Measurements from ENCODE around the gene TRIM2.

Gene TRIM2

DNA sequence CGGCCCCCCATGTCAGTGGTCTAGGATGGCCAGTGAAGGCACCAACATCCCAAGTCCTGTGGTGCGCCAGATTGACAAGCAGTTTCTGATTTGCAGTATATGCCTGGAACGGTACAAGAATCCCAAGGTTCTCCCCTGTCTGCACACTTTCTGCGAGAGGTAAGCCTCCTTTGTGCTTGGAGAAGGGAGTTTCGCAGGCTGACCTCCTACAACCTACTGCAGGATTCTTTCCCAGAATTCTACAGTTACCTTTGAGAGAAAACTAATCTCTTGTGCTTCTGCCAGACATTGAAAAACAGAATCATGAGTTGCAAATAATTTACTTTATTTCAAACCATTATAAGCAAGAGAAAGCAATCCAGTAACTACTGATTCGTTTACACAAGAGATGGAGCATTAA lies 66.1 kb downstream of the TRIM2 start:
- Histone ChIP-seq H3K4me1 (ENCODE audit: control insufficient read depth, insufficient read depth, low read length) (no peaks in the 10 kb centered on the region), H3K27me3 (ENCODE audit: control insufficient read depth, insufficient read depth, low read length, poor library complexity, severe bottlenecking) (no peaks in the 10 kb centered on the region), H3K27ac (ENCODE audit: insufficient read depth, low read depth, low read length, poor library complexity, severe bottlenecking) (no peak overlapping the region), H3K4me3 (ENCODE audit: insufficient read depth, low read depth, low read length) (no peak overlapping the region), H3K9me3 (ENCODE audit: control insufficient read depth, low read length) (no peaks in the 10 kb centered on the region), H3K36me3 (ENCODE audit: control insufficient read depth, insufficient read depth, low read length) (no peaks in the 10 kb centered on the region)
- 91 to 92% methylated on average over 6 of the region's 6 CpGs for WGBS, 2 experiments

DNA sequence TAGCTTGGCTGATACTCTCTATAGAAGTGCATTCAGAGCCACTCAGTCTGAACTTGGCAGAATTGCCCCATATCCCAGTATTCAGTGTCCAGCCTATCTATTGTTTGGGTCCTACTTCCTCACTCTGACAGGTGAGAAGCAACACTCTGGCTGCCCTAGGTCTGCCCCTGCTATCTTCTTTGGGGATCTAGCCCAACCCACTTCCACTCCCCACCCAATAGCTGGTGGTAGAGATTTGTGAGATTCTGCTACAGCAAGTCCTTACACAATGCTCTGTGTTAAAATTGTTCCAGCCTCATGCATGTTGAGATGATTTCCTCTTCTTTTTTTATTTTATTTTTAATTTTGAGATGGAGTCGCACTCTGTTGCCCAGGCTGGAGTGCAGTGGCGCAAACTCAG lies 67.6 kb downstream of the TRIM2 start:
- H3K36me3 ChIP-seq (ENCODE audit: control insufficient read depth, insufficient read depth, low read length): peaks cover 6% of the 10 kb centered on the region
- no peak overlapping the region for H3K4me3 ChIP-seq (ENCODE audit: insufficient read depth, low read depth, low read length)
- H3K4me1 ChIP-seq (ENCODE audit: control insufficient read depth, insufficient read depth, low read length): no peaks in the 10 kb centered on the region
- no peaks in the 10 kb centered on the region for H3K27me3 ChIP-seq (ENCODE audit: control insufficient read depth, insufficient read depth, low read length, poor library complexity, severe bottlenecking)
- no peaks in the 10 kb centered on the region for H3K9me3 ChIP-seq (ENCODE audit: control insufficient read depth, low read length)
- 97 to 98% methylated on average over 2 of the region's 2 CpGs for WGBS, 2 experiments
- H3K27ac ChIP-seq (ENCODE audit: insufficient read depth, low read depth, low read length, poor library complexity, severe bottlenecking): no peak overlapping the region

DNA sequence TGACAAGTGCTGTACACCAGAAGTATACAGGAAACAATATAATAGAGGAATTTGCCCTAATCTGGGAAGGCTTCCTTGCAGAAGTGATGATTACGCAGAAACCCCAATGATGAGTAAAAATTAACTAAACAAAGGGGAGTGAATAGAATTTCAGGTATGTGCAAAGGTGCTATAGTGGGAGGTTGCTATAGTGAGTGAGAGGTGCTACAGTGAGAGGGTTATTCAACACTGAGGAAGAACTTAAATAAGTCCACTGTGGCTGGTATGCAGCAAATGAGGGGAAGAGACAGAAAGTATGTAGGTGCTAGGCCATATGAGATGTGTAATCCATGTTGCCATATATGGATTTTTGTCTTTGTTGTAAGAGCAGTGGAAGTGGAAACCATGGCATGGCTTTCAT lies 69.5 kb downstream of the TRIM2 start:
- Histone ChIP-seq H3K4me3 (ENCODE audit: insufficient read depth, low read depth, low read length) (no peak overlapping the region), H3K27ac (ENCODE audit: insufficient read depth, low read depth, low read length, poor library complexity, severe bottlenecking) (no peak overlapping the region), H3K36me3 (ENCODE audit: control insufficient read depth, insufficient read depth, low read length) (peaks cover 6% of the 10 kb centered on the region), H3K27me3 (ENCODE audit: control insufficient read depth, insufficient read depth, low read length, poor library complexity, severe bottlenecking) (no peaks in the 10 kb centered on the region), H3K9me3 (ENCODE audit: control insufficient read depth, low read length) (no peaks in the 10 kb centered on the region), H3K4me1 (ENCODE audit: control insufficient read depth, insufficient read depth, low read length) (no peaks in the 10 kb centered on the region)
- 98 to 100% methylated on average over 1 of the region's 1 CpG for WGBS, 2 experiments

DNA sequence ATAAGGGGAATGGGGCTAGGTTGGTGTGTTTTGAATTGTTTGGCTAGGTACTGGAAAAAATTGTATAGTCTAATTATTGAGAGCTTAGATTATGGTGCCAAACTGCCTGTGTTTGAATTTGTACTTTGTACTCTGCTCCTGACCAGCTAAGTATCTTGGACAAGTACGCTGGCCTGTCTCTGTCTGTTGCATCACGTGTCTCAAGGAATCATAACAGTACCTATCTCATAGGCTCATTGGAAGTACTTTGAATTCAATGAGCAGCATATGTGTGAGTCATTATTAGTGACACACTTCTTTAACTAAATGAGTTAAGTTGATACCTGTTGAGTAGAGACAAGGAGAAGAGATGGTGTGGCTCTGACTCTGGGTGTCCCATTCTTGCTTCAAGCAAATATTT lies 70.7 kb downstream of the TRIM2 start:
- H3K36me3 ChIP-seq (ENCODE audit: control insufficient read depth, insufficient read depth, low read length): peaks cover 6% of the 10 kb centered on the region
- H3K4me3 ChIP-seq (ENCODE audit: insufficient read depth, low read depth, low read length): no peak overlapping the region
- 100% methylated on average over 2 of the region's 2 CpGs for WGBS, 2 experiments
- H3K9me3 ChIP-seq (ENCODE audit: control insufficient read depth, low read length): no peaks in the 10 kb centered on the region
- H3K27me3 ChIP-seq (ENCODE audit: control insufficient read depth, insufficient read depth, low read length, poor library complexity, severe bottlenecking): no peaks in the 10 kb centered on the region
- H3K27ac ChIP-seq (ENCODE audit: insufficient read depth, low read depth, low read length, poor library complexity, severe bottlenecking): no peak overlapping the region
- no peaks in the 10 kb centered on the region for H3K4me1 ChIP-seq (ENCODE audit: control insufficient read depth, insufficient read depth, low read length)

DNA sequence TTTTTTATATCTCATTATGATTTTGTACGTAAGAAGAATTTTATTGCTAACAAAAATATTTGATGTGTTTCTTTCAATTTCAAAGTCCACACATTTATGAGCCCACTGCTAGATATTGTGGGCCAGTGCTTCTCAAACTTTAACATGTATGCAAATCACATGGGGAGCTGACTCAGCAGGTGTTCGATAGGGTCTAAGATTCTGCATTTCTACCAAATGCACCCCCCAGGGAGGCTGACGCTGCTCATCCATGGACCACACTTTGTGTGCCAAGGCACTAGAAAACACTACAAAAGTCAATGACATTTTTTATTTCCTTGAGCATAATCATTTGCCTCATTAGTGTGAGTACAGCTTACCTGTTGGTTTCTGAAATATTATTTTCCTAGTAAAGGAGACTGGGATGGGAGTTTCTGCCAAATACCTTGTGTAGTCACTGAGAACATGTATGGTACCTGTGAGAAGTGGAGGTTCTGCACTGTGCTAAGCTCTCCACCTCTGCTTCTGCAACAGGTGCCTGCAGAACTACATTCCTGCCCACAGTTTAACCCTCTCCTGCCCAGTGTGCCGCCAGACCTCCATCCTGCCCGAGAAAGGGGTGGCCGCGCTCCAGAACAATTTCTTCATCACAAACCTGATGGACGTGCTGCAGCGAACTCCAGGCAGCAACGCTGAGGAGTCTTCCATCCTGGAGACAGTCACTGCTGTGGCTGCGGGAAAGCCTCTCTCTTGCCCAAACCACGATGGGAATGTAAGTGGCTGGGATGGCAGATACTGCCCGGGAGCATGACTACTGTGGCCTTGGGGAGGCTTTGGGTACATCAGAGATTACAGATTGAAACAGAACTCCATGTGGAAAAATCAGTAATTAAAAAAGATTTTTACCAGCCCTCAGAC lies 71.4 kb downstream of the TRIM2 start:
- Histone ChIP-seq H3K27ac (ENCODE audit: insufficient read depth, low read depth, low read length, poor library complexity, severe bottlenecking) (no peak overlapping the region), H3K4me3 (ENCODE audit: insufficient read depth, low read depth, low read length) (no peak overlapping the region), H3K27me3 (ENCODE audit: control insufficient read depth, insufficient read depth, low read length, poor library complexity, severe bottlenecking) (no peaks in the 10 kb centered on the region), H3K4me1 (ENCODE audit: control insufficient read depth, insufficient read depth, low read length) (no peaks in the 10 kb centered on the region), H3K36me3 (ENCODE audit: control insufficient read depth, insufficient read depth, low read length) (peaks cover 6% of the 10 kb centered on the region), H3K9me3 (ENCODE audit: control insufficient read depth, low read length) (no peaks in the 10 kb centered on the region)
- 89 to 91% methylated on average over 12 of the region's 13 CpGs for WGBS, 2 experiments

DNA sequence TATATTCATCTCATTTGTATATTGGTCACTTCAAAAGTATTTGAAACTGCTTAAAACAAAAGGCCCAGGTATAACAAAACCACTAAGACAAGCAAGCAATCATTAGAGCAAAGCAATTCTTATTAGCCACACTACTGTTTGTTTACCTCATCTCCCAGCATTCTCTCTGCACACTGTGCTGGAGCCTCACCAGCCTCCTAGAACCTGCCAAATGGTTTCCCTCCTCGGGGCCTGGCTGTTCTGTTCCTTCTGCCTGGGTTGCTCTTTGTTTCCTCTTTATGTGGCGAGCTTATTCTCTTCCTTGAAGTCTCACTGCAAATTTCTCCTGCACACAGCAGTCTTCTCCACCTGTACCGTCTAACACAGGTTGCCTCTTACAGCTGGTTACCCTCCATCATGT lies 72.7 kb downstream of the TRIM2 start:
- no peaks in the 10 kb centered on the region for H3K27me3 ChIP-seq (ENCODE audit: control insufficient read depth, insufficient read depth, low read length, poor library complexity, severe bottlenecking)
- no peak overlapping the region for H3K4me3 ChIP-seq (ENCODE audit: insufficient read depth, low read depth, low read length)
- H3K36me3 ChIP-seq (ENCODE audit: control insufficient read depth, insufficient read depth, low read length): peaks cover 9% of the 10 kb centered on the region
- no peak overlapping the region for H3K27ac ChIP-seq (ENCODE audit: insufficient read depth, low read depth, low read length, poor library complexity, severe bottlenecking)
- H3K4me1 ChIP-seq (ENCODE audit: control insufficient read depth, insufficient read depth, low read length): no peaks in the 10 kb centered on the region
- H3K9me3 ChIP-seq (ENCODE audit: control insufficient read depth, low read length): no peaks in the 10 kb centered on the region
- 90 to 96% methylated on average over 3 of the region's 3 CpGs for WGBS, 2 experiments

DNA sequence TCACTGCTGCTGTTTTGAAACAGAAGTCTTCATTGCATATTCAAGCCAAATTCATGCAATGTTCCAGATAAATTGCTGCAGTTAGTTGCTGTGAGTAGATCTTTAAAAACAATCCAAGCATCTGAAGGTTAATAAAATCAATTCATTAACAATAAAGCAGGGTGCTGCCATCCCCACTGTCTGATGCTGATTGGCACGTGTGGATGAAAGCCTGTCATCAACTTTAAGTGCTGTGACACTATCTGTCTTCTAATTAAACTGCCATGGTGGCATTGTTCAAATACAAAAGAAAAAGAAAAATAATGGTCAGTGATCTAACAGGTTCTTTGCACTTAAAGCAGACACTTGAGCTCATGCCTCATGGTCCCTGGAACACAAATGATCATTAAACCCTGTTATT lies 77.2 kb downstream of the TRIM2 start:
- Histone ChIP-seq H3K4me1 (ENCODE audit: control insufficient read depth, insufficient read depth, low read length) (no peaks in the 10 kb centered on the region), H3K27me3 (ENCODE audit: control insufficient read depth, insufficient read depth, low read length, poor library complexity, severe bottlenecking) (no peaks in the 10 kb centered on the region), H3K4me3 (ENCODE audit: insufficient read depth, low read depth, low read length) (no peak overlapping the region), H3K36me3 (ENCODE audit: control insufficient read depth, insufficient read depth, low read length) (peaks cover 15% of the 10 kb centered on the region), H3K27ac (ENCODE audit: insufficient read depth, low read depth, low read length, poor library complexity, severe bottlenecking) (no peak overlapping the region), H3K9me3 (ENCODE audit: control insufficient read depth, low read length) (no peaks in the 10 kb centered on the region)
- WGBS, 2 experiments: 91 to 95% methylated on average over 1 of the region's 1 CpG

DNA sequence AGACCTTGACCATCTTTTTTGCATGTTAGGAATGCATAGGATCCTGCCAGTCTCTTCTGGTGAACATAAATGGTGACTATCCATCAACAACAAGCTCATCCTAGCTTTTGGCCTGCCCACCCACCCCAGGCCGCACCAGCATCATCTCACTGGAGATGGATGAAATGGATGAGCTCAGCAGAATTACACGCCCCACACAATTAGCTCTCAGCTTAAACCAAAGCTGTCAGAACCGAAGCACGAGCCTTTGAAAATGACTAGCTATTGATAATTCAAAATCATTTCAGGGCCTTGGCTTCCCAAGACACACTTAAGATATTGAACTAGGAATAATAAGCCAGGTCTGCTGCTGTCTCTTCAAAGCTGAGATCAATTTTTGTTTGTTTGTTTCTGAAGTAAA lies 77.8 kb downstream of the TRIM2 start:
- Histone ChIP-seq H3K27ac (ENCODE audit: insufficient read depth, low read depth, low read length, poor library complexity, severe bottlenecking) (peak overlapping the region; percentile 33), H3K4me3 (ENCODE audit: insufficient read depth, low read depth, low read length) (no peak overlapping the region), H3K9me3 (ENCODE audit: control insufficient read depth, low read length) (no peaks in the 10 kb centered on the region), H3K27me3 (ENCODE audit: control insufficient read depth, insufficient read depth, low read length, poor library complexity, severe bottlenecking) (no peaks in the 10 kb centered on the region), H3K4me1 (ENCODE audit: control insufficient read depth, insufficient read depth, low read length) (no peaks in the 10 kb centered on the region), H3K36me3 (ENCODE audit: control insufficient read depth, insufficient read depth, low read length) (peaks cover 15% of the 10 kb centered on the region)
- WGBS, 2 experiments: 86 to 95% methylated on average over 4 of the region's 4 CpGs

DNA sequence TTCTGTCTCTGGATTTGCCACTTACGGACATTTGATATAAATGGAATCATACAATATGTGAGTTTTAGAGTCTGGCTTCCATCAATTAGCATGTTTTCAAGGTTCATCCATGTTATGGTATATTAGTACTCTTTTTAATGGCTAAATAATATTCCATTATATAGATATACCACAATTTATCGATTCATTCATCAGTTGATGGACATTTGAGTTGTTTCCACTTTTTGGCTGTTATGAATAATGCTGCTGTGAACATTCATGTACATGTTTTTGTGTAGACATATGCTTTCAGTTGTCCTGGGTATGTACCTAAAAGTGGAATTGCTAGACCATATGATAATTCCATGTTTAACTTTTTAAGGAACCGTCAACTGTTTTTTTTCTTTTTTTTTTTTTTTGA lies 79.0 kb downstream of the TRIM2 start:
- Histone ChIP-seq H3K36me3 (ENCODE audit: control insufficient read depth, insufficient read depth, low read length) (peaks cover 15% of the 10 kb centered on the region), H3K27me3 (ENCODE audit: control insufficient read depth, insufficient read depth, low read length, poor library complexity, severe bottlenecking) (no peaks in the 10 kb centered on the region), H3K27ac (ENCODE audit: insufficient read depth, low read depth, low read length, poor library complexity, severe bottlenecking) (no peak overlapping the region), H3K4me3 (ENCODE audit: insufficient read depth, low read depth, low read length) (no peak overlapping the region), H3K9me3 (ENCODE audit: control insufficient read depth, low read length) (no peaks in the 10 kb centered on the region), H3K4me1 (ENCODE audit: control insufficient read depth, insufficient read depth, low read length) (no peaks in the 10 kb centered on the region)
- WGBS, 2 experiments: 97 to 100% methylated on average over 2 to 3 of the region's 3 CpGs

DNA sequence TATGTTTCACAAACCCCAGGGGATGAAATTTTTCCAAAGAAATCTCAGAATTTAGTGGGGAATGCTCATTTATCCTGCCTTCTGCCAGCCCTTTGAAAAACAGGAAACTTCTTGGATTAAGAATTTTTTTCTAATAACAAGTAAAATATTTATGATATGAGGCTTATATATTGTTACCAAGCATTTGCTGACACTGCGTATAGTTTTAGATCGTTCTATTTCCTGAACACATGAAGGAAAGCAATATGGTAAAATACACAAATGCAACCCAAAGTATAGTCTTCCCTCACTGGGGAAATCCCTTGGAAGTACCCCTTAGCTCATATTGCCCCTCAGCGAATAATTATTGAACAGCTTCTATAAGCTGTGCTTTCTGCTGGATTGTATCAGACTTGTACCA lies 85.9 kb downstream of the TRIM2 start:
- no peak overlapping the region for H3K27ac ChIP-seq (ENCODE audit: insufficient read depth, low read depth, low read length, poor library complexity, severe bottlenecking)
- H3K36me3 ChIP-seq (ENCODE audit: control insufficient read depth, insufficient read depth, low read length): peaks cover 29% of the 10 kb centered on the region
- H3K4me3 ChIP-seq (ENCODE audit: insufficient read depth, low read depth, low read length): no peak overlapping the region
- H3K27me3 ChIP-seq (ENCODE audit: control insufficient read depth, insufficient read depth, low read length, poor library complexity, severe bottlenecking): no peaks in the 10 kb centered on the region
- 87 to 93% methylated on average over 3 of the region's 3 CpGs for WGBS, 2 experiments
- H3K4me1 ChIP-seq (ENCODE audit: control insufficient read depth, insufficient read depth, low read length): no peaks in the 10 kb centered on the region
- no peaks in the 10 kb centered on the region for H3K9me3 ChIP-seq (ENCODE audit: control insufficient read depth, low read length)
